HG03354 (cell line): ENCODE measurements around the gene KAZN.

Experiments
- ATAC-seq: cut with Tn5 transposase; IDR thresholded peaks from one replicate; pipeline ENCODE4 v1.9.1; 2021; ENCODE audit warnings: mild to moderate bottlenecking; ENCODE audit not compliant: unreplicated experiment, poor library complexity, severe bottlenecking

The KAZN gene

DNA sequence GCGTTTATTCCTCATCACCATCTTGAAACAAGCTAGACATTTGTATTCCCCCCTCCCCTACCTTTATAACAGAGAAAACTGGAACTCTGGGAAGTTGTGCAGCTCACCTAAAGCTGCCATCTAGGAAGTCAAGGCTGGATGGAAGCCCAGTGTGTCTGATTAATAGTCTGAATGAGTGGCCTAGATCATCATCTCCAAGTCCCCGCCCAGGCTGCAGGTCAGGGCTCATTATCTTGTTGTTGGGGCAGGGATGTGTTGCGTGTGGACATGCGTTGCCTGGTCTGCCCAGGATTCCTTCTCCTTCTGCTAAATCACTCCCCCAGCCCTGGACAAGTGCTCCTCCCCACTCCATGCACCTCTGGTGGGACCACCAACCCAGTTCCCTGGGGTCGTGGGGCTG is 14.7 kb upstream of the KAZN start:
- no peak for ATAC-seq

DNA sequence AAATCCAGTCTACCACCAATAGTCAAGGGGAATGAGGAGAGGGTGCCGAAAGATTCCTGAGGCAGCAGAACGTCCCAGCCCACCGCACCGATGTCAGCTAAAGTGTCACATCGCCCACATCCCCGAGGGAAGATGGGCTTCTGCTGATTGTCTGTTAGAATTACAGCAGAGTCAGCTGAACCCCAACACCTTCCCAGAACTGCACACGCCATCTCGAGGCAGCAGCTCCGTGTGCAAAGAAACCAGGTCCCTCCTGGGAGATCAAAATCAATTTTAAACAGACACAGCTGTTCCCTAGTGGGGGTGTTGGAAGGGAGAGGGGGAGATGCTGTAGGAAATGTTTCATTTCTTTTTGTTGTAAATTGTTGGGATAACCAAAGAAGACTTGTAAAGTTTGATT is 12.8 kb upstream of the KAZN start:
- no peak for ATAC-seq

DNA sequence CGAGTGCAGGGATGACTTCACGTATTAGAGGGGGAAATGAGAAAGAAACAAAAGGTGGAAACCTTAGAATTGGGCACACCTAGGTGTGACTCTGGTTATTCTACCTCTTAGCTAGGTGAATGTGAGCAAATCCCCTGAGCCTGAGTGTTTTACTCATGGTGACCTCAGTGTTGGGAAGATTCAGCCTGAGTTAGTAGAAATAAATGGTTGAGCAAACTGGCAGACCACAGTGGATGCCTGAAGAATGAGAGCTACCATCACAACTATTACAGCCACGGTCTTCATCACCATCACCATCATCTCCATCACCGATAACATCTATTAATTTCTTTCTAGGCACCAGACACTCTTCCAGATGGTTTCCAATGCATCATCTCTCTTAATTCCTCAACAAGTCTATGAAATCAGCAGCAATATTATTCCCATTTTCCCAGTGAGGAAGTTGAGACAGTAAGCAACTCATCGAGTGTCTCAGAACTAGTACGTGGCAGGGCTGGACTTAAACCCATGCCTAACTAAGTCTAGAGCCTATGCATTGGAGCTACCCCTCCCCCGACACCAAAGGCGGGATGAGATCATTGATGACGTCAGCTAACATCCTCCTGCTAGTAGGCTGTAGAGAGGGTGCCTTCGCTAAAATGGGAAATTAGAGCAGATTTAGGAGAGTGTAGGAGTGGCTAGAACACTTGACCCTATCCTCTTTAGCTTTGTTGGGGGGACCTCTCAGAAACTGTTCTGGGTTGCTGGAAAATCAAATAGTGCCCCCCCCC is 7.9 kb upstream of the KAZN start:
- no peak for ATAC-seq

DNA sequence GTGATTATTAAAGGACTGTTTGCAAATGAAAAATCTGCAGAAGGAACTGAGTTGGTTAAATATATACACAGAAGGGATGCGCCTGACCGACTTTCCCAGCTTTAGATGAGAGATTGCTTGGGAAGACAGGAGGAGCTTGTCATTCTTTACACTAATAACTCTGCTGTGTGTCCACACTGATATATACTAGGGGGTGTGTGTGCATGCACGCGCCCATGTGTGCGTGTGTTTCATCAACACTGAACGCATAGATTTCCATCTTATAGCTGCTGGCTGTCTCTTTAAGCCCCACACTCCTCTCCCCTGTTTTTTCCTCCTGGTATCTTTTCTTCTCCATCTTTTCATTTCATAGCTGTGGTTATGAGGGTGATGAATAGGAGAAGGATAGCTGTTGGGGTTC is 6.9 kb upstream of the KAZN start:
- ATAC-seq: no peak

DNA sequence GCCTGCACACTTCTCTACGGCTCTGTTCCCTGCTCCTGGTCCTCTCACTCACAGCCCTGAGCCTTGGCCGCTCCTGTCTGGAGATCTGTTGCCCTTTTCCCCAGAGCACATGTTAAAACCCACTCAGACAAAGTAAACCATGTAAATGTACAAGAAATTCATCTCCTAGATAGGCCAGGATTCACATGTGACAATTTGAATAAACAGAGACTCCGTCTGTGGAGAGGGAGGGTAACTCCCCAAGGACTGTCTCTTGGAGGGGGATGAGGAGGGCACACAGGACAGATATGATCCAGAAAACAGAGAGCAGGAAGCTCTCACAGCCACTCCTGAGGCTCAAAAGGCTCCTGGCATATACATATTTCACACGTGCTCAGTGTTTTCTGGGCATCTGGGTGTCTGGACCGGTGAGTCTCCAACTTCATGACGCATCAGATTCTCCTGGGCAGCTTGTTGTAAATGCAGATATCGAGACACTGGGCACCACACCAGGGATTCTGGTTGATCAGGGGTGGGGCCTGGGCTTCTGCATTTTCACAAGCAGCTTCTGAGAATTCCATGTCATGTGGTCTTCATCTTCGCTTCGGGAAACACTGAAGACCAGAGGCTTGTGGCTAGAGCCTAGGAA is 6.4 kb upstream of the KAZN start:
- no peak for ATAC-seq

DNA sequence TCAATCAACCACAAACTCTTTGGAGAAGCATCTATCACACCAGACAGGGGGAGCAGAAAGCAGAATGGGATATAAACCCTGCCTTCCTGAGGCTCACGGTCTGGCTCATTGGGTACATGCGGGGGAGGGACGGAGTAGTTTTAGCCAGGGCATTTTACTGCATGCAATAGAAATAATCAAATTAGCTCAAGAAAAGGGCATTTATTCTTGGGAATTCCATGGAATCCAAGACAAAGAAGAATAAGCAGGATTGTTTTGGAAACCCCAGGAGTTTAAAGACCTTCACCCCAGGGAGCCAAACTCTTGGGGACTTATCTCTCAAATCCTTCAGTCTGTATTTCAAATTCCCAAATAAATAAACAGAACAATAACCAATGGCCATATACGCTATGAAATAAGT is 5.2 kb upstream of the KAZN start:
- no peak for ATAC-seq

DNA sequence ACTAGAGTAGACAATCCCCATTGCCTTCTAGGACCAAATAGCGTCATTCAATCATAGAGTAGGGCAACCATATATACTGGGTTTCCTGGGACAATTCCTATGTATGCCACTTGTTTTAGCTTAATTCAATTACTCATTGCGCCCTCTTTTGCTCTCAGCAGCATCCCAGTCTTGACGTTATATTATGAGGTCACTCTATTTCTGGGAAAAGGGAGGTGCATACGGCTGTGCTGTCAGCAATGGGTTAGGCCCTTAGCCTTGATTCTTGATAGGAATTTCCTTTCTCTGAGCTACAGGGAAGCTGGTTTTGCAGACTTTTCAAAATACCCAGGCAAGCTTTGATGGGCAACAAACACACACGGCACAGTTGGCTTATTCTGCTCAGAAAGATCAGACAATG is 4.4 kb upstream of the KAZN start:
- ATAC-seq: no peak

DNA sequence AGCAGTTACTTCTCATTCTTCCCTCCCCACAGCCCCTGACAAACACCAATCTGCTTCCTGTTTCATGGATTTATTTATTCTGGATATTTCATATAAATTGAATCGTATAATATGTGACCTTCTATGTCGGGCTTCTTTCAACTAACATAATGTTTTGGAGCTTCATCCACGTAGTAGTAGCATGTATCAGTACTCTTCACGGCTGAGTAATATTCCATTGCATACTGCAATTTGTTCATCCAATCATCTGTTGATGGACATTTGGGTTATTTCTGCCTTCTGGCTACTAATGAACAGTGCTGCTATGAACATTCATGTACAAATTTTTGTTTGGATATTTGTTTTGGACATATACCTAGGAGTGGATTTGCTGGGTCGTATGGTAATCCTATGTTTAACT is 1.9 kb upstream of the KAZN start:
- no peak for ATAC-seq

DNA sequence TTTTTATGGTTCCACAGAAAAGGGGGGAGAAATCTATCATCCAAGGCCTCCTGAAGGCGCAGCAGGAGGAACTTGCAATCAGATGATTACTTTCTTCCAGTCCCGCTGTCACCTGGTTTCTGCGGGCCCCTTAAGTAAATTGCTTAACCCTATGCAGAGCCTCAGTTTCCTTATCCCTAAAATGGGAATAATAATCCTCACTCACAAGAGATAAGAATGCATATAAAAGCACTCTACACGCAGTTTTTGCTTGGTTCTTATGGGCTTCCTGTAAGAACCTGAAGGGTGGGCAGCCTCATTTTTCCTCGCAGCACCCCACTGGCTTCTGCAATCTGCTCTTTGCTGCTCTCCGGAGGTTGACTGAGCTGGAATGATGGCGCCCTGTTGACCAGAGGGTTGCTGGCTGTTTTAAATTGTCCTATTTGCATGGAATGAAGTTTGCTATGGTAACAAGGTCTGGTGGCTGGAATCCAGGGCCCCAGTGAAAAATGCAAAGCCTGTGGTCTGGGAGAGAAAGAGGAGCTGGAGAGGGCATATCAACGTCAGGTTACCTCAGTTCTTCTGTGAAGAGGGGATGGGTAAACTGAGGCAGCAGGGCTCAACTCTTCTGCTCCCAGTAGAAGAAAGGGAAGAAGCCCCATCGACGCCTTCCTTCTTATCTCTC is 1.0 kb upstream of the KAZN start:
- no peak for ATAC-seq

DNA sequence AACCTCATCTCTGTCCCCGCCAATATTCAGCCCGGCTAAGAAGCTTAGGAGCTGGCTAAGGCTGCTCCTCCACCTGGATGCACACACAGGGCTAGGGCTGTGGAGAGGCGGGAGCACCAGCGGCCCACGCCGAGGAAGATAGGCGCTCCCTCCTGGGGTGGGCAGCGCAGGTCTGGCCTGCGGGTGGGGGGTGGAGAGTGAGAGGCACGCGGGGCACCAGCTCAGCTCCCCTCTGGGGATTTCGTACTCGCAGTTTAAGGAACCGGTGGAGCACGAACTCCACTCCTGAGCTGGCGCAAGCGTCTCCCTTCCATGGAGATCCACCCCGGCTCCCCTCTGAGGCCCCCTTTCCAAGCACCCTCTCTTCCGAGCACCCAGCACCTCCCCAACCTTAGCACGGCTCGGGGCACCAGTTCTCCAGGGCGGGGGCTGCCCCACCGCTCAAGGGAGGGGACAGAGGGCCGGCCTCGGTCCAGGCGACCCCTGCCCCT is 433 bp upstream of the KAZN start:
- ATAC-seq: no peak

DNA sequence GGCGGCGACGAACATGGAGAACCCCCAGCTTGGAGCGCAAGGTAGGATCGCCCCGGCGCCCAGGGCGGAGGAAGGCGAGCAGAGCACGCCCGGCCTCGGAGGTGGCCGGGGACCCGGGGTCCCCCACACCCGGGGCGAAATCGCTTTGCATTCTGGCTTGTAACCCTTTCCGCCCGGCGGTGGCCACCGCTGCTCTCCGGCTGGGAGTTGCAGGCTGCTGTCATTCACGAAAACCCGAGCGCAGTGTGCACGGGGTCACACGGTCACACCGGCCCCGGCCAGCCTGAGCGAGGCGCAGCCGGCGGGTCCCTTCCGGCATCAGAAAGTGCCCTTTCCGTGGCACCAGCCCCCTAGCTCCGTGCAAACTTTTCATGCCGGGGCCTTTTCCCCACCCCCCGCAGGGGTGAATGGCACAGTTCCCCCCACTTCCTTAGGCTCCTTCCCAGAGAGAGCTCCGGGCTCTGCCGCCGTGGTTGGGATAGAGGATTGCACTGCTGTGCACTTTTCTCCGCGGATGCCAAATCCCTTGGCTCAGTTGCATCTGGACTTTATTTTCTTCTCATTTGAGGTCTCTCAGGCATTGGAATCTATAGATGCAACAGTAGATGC is 802 bp downstream of the KAZN start:
- ATAC-seq: no peak

DNA sequence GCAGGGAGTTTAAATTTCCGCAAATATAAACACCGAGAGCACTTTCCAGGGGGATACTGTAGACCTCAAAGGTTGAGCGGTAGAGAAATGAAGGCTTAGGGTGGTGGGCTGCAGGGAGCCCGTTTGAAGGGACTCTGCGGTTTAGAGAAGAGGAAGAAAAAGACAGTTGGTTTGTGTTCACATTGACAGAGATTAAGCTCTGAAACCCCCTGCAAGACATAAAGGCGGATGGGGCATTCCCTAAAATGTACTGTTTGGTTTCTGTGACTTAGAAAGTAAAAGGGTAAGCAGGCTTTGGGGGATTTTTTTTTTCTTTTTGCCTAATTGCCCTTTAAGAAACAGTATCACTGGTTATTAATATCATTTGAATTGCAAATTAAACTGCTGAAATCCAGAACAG is 1.3 kb downstream of the KAZN start:
- ATAC-seq: peak; percentile 58

DNA sequence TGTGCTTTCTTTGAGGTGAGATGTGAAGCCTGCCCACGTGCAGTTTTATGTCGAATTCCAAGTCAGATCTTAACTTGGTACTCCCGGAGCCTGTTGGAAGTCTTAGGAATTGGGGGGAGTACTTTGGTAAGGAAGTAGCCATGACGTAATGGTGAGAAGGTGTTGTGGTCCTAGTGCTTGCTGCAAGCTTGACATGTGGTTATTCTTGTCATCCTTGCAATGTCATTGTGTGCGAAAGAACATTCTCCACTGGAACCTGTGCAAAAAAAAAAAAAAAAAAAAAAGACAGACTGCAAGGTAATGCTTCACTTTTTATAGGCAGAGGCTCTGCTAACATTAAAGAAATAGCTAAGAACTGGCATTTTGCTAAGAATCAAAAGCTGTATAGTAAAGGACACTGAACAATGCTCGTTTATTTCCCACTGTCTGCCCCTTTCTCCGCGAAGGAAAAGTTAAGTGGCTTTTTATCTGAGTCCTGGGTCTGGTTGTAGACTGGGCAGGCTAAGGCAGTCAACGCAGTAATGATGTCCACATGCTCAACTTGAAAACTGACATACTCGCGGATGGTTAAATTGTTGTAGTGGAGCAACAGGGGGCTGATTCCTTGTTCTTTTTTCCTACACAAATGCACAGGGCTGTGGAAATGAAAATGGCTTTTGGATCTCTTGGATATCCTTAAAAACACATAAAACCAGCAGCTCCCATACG is 2.1 kb downstream of the KAZN start:
- ATAC-seq: no peak

DNA sequence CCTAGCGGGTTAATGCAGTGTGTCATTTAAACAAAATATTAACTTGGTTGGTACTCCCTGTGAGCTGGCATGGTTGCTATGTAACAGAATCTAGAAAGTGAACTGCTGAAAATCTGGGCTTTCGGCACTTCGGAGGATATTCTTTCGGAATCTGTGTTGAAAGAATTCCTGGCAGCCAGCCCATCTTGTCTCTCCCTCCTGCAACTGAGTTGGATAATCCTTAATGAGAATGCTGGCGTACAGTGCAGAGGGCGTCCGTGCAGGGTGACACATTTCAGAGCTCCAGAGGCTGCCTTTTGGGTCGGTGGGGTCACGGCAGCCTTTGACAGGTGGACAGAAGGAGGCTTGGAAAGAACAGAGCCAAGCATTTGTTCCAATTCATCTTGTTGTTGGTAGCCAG is 3.7 kb downstream of the KAZN start:
- ATAC-seq: no peak

DNA sequence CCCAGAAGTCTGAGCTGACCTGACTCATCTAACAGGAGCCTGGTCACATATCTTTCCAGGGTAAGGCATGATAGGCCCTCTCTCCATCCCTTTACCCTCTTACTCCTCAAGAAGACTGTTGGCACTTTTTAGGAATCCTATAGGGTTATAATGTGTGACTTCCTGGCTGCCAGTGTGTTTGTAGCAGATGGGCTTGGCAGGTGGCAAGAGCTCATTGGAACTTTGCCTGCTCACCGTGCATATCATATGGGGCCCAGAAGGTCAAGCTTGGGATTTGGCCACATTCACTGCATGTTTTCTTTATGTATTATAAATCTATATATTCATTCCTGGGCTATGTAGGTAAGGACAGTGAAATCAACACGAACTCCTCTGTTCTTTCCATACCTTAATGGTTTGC is 5.2 kb downstream of the KAZN start:
- ATAC-seq: no peak

DNA sequence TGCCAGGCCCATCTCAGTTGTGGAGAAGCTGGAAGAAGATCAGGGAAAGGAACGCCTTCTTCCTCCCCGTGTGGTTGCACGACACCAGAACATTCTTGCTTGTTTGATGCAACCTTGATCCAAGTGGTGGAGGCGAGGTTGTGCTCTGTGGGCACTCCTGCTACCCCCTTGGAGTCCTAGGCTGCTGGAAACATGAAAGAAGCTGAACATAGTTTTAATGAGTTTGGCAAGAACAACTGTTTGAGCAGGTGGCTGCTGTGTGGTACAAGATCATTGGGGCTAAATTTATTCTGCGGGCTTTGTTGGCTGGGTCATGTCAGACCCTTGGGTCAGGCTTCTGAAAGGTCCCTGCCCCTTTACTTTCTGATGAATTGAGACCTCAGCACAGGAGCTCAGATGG is 5.9 kb downstream of the KAZN start:
- ATAC-seq: no peak

DNA sequence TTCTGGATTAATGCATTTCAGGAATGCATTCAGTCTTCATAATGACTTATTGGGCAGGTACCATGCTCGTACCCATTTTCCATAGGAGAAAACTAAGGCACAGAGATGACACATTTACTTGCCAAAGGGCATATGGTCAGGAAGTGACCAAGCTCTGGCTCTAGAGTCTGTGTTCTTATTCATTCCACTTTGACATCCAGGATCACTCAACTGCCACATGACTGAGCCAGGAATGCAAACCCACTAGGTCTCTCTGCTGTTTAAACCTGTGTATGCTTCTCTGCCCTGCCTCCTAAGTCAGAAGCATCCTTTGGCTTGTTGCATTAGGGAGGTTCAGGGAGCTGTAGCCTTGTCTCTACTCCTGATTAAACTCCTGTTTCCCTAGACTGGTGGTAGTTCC is 7.5 kb downstream of the KAZN start:
- ATAC-seq: no peak

DNA sequence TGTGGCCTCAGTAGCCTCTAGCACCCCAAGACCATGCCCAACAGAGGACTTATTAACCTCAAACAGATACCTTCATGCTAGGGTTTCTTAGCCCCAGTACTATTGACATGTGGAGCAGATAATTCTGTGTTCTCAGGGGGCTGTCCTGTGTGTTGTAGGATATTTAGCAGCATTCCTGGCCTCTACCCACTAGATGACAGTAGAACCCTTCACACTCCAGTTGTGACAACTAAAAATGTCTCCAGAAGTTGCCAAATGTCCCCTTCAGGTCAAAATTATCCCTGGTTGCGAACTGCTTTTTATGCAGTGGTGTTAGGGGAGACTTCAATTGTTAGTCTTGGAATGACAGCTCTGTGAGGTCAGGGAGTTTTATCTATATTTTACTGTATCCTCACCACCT is 8.1 kb downstream of the KAZN start:
- no peak for ATAC-seq

DNA sequence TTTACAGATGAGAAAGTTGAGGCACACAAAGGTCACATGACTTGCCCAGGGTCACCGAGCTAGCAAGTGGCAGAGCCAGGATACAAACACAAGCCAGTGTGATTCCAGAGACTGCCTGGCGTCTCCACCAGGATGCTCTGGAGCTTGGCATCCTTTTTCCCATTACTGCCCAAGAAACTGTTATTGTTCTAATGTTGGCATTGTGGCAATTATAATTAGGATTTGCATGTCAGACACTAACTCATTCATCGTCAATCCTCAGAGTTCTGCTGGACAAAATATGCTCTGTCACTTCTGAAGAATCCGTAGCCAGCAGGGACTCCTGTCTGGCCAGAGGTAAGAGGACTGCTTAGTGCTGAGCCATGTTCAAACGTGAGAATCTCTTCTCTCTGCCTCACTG is 8.8 kb downstream of the KAZN start:
- ATAC-seq: no peak

DNA sequence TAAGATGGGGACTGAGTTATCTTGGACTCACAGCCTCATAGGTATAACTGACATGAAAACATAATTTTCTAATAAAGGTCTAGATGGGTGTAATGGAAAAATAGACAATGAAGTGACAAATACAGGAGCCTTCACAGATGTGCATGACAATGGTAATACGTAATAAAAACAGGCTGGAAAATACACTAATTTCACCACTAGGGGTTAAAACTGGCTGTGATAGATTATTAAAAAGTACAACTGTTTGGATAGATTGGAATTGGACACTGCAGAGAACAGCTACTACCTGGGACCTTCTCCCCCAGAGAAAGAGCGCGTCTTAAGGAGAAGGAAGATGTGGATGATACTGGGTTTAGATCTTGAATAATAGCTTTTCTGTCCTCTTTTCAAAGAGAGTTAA is 9.8 kb downstream of the KAZN start:
- ATAC-seq: no peak
